ENCODE data around the gene OR10P1.

- TF ChIP-seq POLR2A (IDR thresholded peaks at IDR 0.05) (no peak), EP300 (IDR thresholded peaks at IDR 0.05) (no peak)
Measured at GRCh38 chr12:55651299-55651683, 14.6 kb downstream of the OR10P1 start.

All from ovary (tissue), 1 donor.